SK-N-SH (cell line): ENCODE data around the gene KIAA2012.

Experiments used
- EP300 ChIP-seq, 2 experiments: IDR thresholded peaks; 2 replicates each; pipeline versions ENCODE4 v1.4.0 to v1.6.1; 2012; ENCODE audit warnings: borderline replicate concordance in 1 of 2, low read depth in 1 of 2, low read length in 1 of 2
- GABPA ChIP-seq: IDR thresholded peaks from 2 replicates; pipeline ENCODE4 v1.4.0; 2012; ENCODE audit warnings: low read depth, mild to moderate bottlenecking
- JUND ChIP-seq: IDR thresholded peaks from 2 replicates; pipeline ENCODE4 v1.4.0; 2012
- POLR2AphosphoS5 ChIP-seq: IDR thresholded peaks from 2 replicates; pipeline ENCODE4 v1.6.1; 2012; ENCODE audit warnings: low read depth, low read length
- RAD21 ChIP-seq: IDR thresholded peaks from 2 replicates; pipeline ENCODE4 v1.6.1; 2012; ENCODE audit warnings: mild to moderate bottlenecking, low read length
- SIN3A ChIP-seq: IDR thresholded peaks from 2 replicates; pipeline ENCODE4 v1.6.1; 2012; ENCODE audit warnings: low read depth, mild to moderate bottlenecking, low read length, moderate library complexity, borderline replicate concordance
- SMC3 ChIP-seq: IDR thresholded peaks from 2 replicates; pipeline ENCODE4 v1.6.1; 2012; ENCODE audit warnings: low read depth, low read length, improper control_type of control experiment
- TAF1 ChIP-seq: IDR thresholded peaks from 2 replicates; pipeline ENCODE4 v1.6.1; 2012; ENCODE audit warnings: low read depth, mild to moderate bottlenecking, low read length, moderate library complexity, borderline replicate concordance
- YY1 ChIP-seq: IDR thresholded peaks from 2 replicates; pipeline ENCODE4 v1.4.0; 2012; ENCODE audit warnings: low read depth, mild to moderate bottlenecking
- TF ChIP-seq, protein P1 (sequence below): fragments of 200-600 bp; sonication (generic); IDR thresholded peaks from 2 replicates; pipeline ENCODE4 v1.6.1; 2017; ENCODE audit warnings: antibody characterized with exemption, mild to moderate bottlenecking, moderate library complexity
- TF ChIP-seq, protein P2 (sequence below): IDR thresholded peaks from 2 replicates; pipeline ENCODE4 v1.4.0; 2012; ENCODE audit warnings: low read depth, borderline replicate concordance

- TF ChIP-seq, protein P1, sequence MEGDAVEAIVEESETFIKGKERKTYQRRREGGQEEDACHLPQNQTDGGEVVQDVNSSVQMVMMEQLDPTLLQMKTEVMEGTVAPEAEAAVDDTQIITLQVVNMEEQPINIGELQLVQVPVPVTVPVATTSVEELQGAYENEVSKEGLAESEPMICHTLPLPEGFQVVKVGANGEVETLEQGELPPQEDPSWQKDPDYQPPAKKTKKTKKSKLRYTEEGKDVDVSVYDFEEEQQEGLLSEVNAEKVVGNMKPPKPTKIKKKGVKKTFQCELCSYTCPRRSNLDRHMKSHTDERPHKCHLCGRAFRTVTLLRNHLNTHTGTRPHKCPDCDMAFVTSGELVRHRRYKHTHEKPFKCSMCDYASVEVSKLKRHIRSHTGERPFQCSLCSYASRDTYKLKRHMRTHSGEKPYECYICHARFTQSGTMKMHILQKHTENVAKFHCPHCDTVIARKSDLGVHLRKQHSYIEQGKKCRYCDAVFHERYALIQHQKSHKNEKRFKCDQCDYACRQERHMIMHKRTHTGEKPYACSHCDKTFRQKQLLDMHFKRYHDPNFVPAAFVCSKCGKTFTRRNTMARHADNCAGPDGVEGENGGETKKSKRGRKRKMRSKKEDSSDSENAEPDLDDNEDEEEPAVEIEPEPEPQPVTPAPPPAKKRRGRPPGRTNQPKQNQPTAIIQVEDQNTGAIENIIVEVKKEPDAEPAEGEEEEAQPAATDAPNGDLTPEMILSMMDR: no peak
- TF ChIP-seq RAD21 (no peak), GABPA (no peak), SMC3 (no peak), YY1 (no peak), SIN3A (no peak), JUND (no peak), TAF1 (no peak), POLR2AphosphoS5 (no peak), EP300 (IDR thresholded peaks at IDR 0.05; ENCODE audit: borderline replicate concordance in 1 of 2, low read depth in 1 of 2, low read length in 1 of 2) (no peak)
- TF ChIP-seq, protein P2, sequence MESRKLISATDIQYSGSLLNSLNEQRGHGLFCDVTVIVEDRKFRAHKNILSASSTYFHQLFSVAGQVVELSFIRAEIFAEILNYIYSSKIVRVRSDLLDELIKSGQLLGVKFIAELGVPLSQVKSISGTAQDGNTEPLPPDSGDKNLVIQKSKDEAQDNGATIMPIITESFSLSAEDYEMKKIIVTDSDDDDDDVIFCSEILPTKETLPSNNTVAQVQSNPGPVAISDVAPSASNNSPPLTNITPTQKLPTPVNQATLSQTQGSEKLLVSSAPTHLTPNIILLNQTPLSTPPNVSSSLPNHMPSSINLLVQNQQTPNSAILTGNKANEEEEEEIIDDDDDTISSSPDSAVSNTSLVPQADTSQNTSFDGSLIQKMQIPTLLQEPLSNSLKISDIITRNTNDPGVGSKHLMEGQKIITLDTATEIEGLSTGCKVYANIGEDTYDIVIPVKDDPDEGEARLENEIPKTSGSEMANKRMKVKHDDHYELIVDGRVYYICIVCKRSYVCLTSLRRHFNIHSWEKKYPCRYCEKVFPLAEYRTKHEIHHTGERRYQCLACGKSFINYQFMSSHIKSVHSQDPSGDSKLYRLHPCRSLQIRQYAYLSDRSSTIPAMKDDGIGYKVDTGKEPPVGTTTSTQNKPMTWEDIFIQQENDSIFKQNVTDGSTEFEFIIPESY: no peak
These were observed 69.5 kb downstream of the KIAA2012 start for GRCh38 chr2:202142540-202142939.
